Measurements from ENCODE around the gene GNL2. TPM values are rescaled to one million over a fixed set of nuclear protein-coding genes. Genes with fewer than 3 reads are reported as not detected.

Gene GNL2
- total and polyA plus RNA-seq, 9 of the 15 experiments (the other 6 are each of a cell fraction or from before 2014, with no cell fraction given) = 156 to 371 (median 263) TPM

DNA sequence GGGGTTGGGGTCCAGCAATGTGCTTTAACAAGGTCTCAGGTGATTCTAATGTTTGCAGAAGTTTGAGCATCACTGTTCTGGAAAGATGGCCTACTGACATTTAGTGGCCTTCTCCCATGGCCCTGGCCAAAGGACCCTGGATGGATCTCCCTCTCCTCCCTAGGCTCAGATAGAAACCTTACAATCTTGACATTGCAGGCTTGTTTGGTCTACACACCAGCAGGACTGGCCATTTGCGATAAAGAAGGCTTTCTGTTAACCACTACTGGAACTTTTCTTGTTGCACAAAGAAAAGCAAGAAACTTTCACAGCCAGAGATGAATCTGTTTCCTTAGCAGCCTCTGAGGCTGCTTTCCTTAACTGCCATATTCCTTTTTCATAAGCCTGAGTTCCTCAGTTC, 32.8 kb downstream of the GNL2 start (continued):
- TF ChIP-seq FOXA1 (IDR thresholded peaks at IDR 0.05; ENCODE audit: borderline replicate concordance) = no peak
- TF ChIP-seq, protein P1, sequence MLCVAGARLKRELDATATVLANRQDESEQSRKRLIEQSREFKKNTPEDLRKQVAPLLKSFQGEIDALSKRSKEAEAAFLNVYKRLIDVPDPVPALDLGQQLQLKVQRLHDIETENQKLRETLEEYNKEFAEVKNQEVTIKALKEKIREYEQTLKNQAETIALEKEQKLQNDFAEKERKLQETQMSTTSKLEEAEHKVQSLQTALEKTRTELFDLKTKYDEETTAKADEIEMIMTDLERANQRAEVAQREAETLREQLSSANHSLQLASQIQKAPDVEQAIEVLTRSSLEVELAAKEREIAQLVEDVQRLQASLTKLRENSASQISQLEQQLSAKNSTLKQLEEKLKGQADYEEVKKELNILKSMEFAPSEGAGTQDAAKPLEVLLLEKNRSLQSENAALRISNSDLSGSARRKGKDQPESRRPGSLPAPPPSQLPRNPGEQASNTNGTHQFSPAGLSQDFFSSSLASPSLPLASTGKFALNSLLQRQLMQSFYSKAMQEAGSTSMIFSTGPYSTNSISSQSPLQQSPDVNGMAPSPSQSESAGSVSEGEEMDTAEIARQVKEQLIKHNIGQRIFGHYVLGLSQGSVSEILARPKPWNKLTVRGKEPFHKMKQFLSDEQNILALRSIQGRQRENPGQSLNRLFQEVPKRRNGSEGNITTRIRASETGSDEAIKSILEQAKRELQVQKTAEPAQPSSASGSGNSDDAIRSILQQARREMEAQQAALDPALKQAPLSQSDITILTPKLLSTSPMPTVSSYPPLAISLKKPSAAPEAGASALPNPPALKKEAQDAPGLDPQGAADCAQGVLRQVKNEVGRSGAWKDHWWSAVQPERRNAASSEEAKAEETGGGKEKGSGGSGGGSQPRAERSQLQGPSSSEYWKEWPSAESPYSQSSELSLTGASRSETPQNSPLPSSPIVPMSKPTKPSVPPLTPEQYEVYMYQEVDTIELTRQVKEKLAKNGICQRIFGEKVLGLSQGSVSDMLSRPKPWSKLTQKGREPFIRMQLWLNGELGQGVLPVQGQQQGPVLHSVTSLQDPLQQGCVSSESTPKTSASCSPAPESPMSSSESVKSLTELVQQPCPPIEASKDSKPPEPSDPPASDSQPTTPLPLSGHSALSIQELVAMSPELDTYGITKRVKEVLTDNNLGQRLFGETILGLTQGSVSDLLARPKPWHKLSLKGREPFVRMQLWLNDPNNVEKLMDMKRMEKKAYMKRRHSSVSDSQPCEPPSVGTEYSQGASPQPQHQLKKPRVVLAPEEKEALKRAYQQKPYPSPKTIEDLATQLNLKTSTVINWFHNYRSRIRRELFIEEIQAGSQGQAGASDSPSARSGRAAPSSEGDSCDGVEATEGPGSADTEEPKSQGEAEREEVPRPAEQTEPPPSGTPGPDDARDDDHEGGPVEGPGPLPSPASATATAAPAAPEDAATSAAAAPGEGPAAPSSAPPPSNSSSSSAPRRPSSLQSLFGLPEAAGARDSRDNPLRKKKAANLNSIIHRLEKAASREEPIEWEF (CRISPR knock-in tag; IDR thresholded peaks at IDR 0.05) = no peak
- no peak for TF ChIP-seq CHCHD3 (CRISPR knock-in tag; IDR thresholded peaks at IDR 0.05)
- 0 out of 2 replicates have a peak, but pooled peaks have one; percentile 39 for TF ChIP-seq NBN (IDR thresholded peaks at IDR 0.05; ENCODE audit: low read depth)
- TF ChIP-seq JUNB (CRISPR knock-in tag; conservative IDR thresholded peaks at IDR 0.05) = no peak
- 0 out of 2 replicates have a peak, but pooled peaks have one; percentile 25 for TF ChIP-seq HDAC2 (IDR thresholded peaks at IDR 0.05)
- TF ChIP-seq CXXC5 (CRISPR knock-in tag; IDR thresholded peaks at IDR 0.05) = no peak
- no peak for TF ChIP-seq HDGF (IDR thresholded peaks at IDR 0.05)
- TF ChIP-seq ARID1B (IDR thresholded peaks at IDR 0.05) = peak; percentile 95
- peak; percentile 74 for TF ChIP-seq SMARCE1 (IDR thresholded peaks at IDR 0.05)
- TF ChIP-seq MAZ (CRISPR knock-in tag; conservative IDR thresholded peaks at IDR 0.05 in 1 of 2, IDR thresholded peaks at IDR 0.05 in 1 of 2) = no peak
- TF ChIP-seq, protein P2, sequence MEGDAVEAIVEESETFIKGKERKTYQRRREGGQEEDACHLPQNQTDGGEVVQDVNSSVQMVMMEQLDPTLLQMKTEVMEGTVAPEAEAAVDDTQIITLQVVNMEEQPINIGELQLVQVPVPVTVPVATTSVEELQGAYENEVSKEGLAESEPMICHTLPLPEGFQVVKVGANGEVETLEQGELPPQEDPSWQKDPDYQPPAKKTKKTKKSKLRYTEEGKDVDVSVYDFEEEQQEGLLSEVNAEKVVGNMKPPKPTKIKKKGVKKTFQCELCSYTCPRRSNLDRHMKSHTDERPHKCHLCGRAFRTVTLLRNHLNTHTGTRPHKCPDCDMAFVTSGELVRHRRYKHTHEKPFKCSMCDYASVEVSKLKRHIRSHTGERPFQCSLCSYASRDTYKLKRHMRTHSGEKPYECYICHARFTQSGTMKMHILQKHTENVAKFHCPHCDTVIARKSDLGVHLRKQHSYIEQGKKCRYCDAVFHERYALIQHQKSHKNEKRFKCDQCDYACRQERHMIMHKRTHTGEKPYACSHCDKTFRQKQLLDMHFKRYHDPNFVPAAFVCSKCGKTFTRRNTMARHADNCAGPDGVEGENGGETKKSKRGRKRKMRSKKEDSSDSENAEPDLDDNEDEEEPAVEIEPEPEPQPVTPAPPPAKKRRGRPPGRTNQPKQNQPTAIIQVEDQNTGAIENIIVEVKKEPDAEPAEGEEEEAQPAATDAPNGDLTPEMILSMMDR (IDR thresholded peaks at IDR 0.05 in 2 of 3, conservative IDR thresholded peaks at IDR 0.05 in 1 of 3; ENCODE audit: insufficient read depth in 2 of 3, low read depth in 1 of 3, low read length in 3 of 3) = no peak
- no peak for TF ChIP-seq CHD1 (IDR thresholded peaks at IDR 0.05; ENCODE audit: low read length)
- peak; percentile 72 for TF ChIP-seq HDAC3 (IDR thresholded peaks at IDR 0.05; ENCODE audit: borderline replicate concordance, partially characterized antibody)
- 0 out of 2 replicates have a peak, but pooled peaks have one; percentile 45 for TF ChIP-seq LCOR (CRISPR knock-in tag; IDR thresholded peaks at IDR 0.05)
